Esophagus (tissue), 2 donors: Measurements from ENCODE around the gene LMO1. TPM values are rescaled to one million over a fixed set of nuclear protein-coding genes. Genes with fewer than 3 reads are reported as not detected.

Experiments
- H3K27ac ChIP-seq, 2 donors: one replicate each; pipeline ENCODE4 v1.5.1; 2013; ENCODE audit warnings: low read depth in 2 of 2, mild to moderate bottlenecking in 2 of 2, inconsistent platforms in 1 of 2, low read length in 1 of 2, moderate library complexity in 1 of 2
- H3K27me3 ChIP-seq, 2 donors: one replicate each; pipeline ENCODE4 v1.6.1; 2013; ENCODE audit warnings: low read length in 2 of 2, control low read depth in 1 of 2, mild to moderate bottlenecking in 1 of 2; ENCODE audit not compliant: insufficient read depth in 2 of 2, control insufficient read depth in 1 of 2
- H3K36me3 ChIP-seq, 2 donors: one replicate each; pipeline ENCODE4 v1.6.1; 2013; ENCODE audit warnings: low read length in 1 of 2; ENCODE audit not compliant: control insufficient read depth in 2 of 2, insufficient read depth in 2 of 2
- H3K4me1 ChIP-seq, 2 donors: one replicate each; pipeline ENCODE4 v1.6.1; 2013; ENCODE audit warnings: low read length in 1 of 2; ENCODE audit not compliant: control insufficient read depth in 2 of 2, insufficient read depth in 2 of 2
- H3K4me3 ChIP-seq, 2 donors: one replicate each; pipeline ENCODE4 v1.5.1; 2013; ENCODE audit warnings: low read length in 2 of 2, mild to moderate bottlenecking in 2 of 2, low read depth in 1 of 2, moderate library complexity in 1 of 2
- H3K9me3 ChIP-seq, 2 donors: one replicate each; pipeline ENCODE4 v1.6.1; 2013; ENCODE audit warnings: mild to moderate bottlenecking in 2 of 2, low read depth in 1 of 2, low read length in 1 of 2, moderate library complexity in 1 of 2; ENCODE audit not compliant: control insufficient read depth in 2 of 2, insufficient read depth in 1 of 2
- WGBS, 2 donors: extraction: QIAGEN DNeasy Blood & Tissue Kit; methylation state at CpG; one replicate each; pipeline ENCODE4 v1.1.7; 2013; 5-methylcytosine and 5-hydroxymethylcytosine counted together
- polyA plus RNA-seq, 2 donors: library from polyadenylated mRNA; stranded (reverse); fragments of 200-250 nt; gene quantifications; one replicate each; pipeline ENCODE4 v1.2.3, GENCODE V29; 2013
- donor health status: healthy with polysubstance abuse.
- donor health status: Bipolar disorder and iron deficiency.

Gene LMO1
- polyA plus RNA-seq, 2 donors, result 0.06 to 0.08 TPM

DNA sequence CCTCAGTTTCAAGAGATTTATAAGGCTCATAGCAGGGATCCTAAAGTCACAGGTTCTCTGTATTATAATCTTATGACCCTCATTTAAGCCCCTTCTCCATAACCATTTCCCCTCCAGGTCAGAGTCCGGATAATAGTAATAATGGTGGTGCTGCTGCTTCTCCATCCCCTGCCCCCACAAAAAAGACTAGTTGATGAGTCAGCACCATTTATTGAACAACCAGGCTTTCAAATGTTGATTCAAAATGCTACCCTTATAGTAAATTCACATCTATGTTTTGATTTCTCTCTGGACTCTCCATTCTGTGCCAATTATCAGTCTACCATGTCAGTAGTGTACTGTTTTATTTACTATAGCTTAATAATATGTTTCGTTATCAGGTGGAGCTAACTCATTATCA is 77.2 kb downstream of the LMO1 start:
- no peak overlapping the region for H3K27ac ChIP-seq
- 91 to 93% methylated on average over 2 of the region's 2 CpGs for WGBS, 2 donors
- H3K36me3 ChIP-seq, result no peaks in the 10 kb centered on the region
- no peak overlapping the region for H3K4me3 ChIP-seq
- peaks cover 0 to 4% of the 10 kb centered on the region in 2 donors for H3K27me3 ChIP-seq
- H3K4me1 ChIP-seq, result no peaks in the 10 kb centered on the region
- H3K9me3 ChIP-seq, result no peaks in the 10 kb centered on the region

DNA sequence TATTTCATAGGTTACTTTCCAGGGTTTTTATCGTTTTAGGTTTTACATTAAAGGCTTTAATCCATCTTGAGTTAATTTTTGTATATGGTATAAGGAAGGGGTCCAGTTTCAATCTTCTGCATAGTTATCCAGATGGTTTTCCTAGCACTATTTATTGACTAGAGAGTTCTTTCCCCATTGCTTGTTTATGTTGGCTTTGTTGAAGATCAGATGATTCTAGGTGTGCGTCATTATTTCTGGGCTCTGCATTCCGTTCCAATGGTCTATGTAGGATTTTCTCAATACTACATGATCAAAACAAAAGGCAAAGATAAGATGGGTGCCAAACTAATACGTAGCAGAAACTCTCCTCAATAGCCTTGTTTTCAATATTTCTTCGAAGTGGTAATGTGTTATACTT is 80.6 kb downstream of the LMO1 start:
- no peaks in the 10 kb centered on the region for H3K27me3 ChIP-seq
- no peaks in the 10 kb centered on the region for H3K9me3 ChIP-seq
- WGBS, 2 donors, result 70 to 73% methylated on average over 5 of the region's 5 CpGs
- no peaks in the 10 kb centered on the region for H3K36me3 ChIP-seq
- no peak overlapping the region for H3K4me3 ChIP-seq
- H3K27ac ChIP-seq, result no peak overlapping the region
- no peaks in the 10 kb centered on the region for H3K4me1 ChIP-seq

- H3K27ac ChIP-seq, result no peak overlapping the region
- no peaks in the 10 kb centered on the region for H3K9me3 ChIP-seq
- 52 to 59% methylated on average over 4 of the region's 4 CpGs for WGBS, 2 donors
- no peaks in the 10 kb centered on the region for H3K27me3 ChIP-seq
- H3K4me3 ChIP-seq, result no peak overlapping the region
- no peaks in the 10 kb centered on the region for H3K4me1 ChIP-seq
- H3K36me3 ChIP-seq, result no peaks in the 10 kb centered on the region
Measured at GRCh38 chr11:8180469-8180868, 83.2 kb downstream of the LMO1 start.

GRCh38 chr11:8178297-8178696 is 85.4 kb downstream of the LMO1 start:
- Histone ChIP-seq H3K9me3 (no peaks in the 10 kb centered on the region), H3K4me1 (no peaks in the 10 kb centered on the region), H3K27me3 (no peaks in the 10 kb centered on the region), H3K36me3 (no peaks in the 10 kb centered on the region), H3K27ac (no peak overlapping the region), H3K4me3 (no peak overlapping the region)
- WGBS, 2 donors, result 65 to 80% methylated on average over 1 of the region's 1 CpG

DNA sequence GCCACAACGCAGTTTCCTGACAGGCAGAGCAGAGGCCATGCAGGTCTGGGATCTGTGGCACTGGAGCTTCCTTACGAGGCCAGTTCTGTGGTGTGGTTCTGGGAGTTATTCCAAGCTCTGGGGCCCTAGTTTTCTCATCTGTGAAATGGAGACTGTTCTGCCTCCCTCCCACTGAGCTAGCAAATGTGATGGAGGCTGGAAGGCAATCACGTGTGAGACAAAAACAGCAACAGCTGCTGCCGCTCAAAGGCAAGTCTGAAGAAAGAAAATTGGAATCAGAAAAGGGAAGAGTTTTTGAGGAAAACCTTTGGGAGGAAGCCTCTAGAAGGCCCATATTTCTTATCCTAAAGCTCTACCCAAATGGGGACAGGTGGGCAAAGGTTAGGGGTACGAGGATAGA is 86.5 kb downstream of the LMO1 start:
- no peaks in the 10 kb centered on the region for H3K4me1 ChIP-seq
- H3K4me3 ChIP-seq, result no peak overlapping the region
- no peak overlapping the region for H3K27ac ChIP-seq
- WGBS, 2 donors, result 53 to 57% methylated on average over 5 of the region's 5 CpGs
- H3K9me3 ChIP-seq, result no peaks in the 10 kb centered on the region
- no peaks in the 10 kb centered on the region for H3K36me3 ChIP-seq
- no peaks in the 10 kb centered on the region for H3K27me3 ChIP-seq

Other genes with a start within 250 kb of the LMO1 start
- under 1 TPM; 0.71 to 0.78 TPM for gene TUB, start 182.7 kb downstream of the LMO1 start, polyA plus RNA-seq
- gene RIC3, start 94.9 kb downstream of the LMO1 start, polyA plus RNA-seq, result 10 to 100 TPM in 1 of 2 donors, 1 to 10 TPM in 1; 6.2 to 11.6 TPM